Measurements from ENCODE around the gene SULF2. TPM values are rescaled to one million over a fixed set of nuclear protein-coding genes. Genes with fewer than 3 reads are reported as not detected.

SULF2 gene
- total RNA-seq, 2 experiments from 2014 or later = 0.68 to 1.2 TPM

- no peaks in the 10 kb centered on the region for H3K36me3 Mint-ChIP-seq
- no peak overlapping the region for H3K27ac Mint-ChIP-seq
- no peak for DNase-seq
- H3K27me3 Mint-ChIP-seq = peaks cover 2% of the 10 kb centered on the region
- no peak overlapping the region for H3K4me3 Mint-ChIP-seq
- no peaks in the 10 kb centered on the region for H3K9me3 Mint-ChIP-seq
- no peaks in the 10 kb centered on the region for H3K4me1 Mint-ChIP-seq
- POLR2A ChIA-PET = interaction anchor here (2.0 kb wide), 1 partner anchor 28 kb away, joined by 5 read pairs; no protein-coding TSS in a partner anchor
- no peak for ATAC-seq (ENCODE audit: low read depth)
These were observed 30.2 kb downstream of the SULF2 start for GRCh38 chr20:47754946-47755652.

DNA sequence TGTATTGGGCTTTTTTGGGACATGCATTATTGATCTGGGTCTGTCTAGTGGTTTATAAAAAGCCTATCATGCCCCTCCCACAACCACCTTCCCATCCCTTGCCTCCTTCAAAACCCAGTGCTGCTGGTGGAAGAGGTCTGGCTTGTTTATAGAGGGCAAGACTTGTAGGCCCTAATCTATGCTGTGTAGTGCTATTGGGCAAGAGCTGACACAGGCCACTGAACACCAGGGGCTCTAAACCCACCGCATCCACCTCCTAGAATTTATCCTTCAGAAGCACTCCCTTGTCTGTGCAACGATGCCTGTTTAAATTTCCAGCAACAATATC is 30.9 kb downstream of the SULF2 start:
- H3K36me3 Mint-ChIP-seq = no peaks in the 10 kb centered on the region
- no peak for DNase-seq
- H3K4me3 Mint-ChIP-seq = no peak overlapping the region
- H3K4me1 Mint-ChIP-seq = peaks cover under 1% of the 10 kb centered on the region
- H3K27ac Mint-ChIP-seq = no peak overlapping the region
- H3K27me3 Mint-ChIP-seq = no peaks in the 10 kb centered on the region
- H3K9me3 Mint-ChIP-seq = no peaks in the 10 kb centered on the region
- POLR2A ChIA-PET = no interaction called here
- ATAC-seq (ENCODE audit: low read depth) = no peak

DNA sequence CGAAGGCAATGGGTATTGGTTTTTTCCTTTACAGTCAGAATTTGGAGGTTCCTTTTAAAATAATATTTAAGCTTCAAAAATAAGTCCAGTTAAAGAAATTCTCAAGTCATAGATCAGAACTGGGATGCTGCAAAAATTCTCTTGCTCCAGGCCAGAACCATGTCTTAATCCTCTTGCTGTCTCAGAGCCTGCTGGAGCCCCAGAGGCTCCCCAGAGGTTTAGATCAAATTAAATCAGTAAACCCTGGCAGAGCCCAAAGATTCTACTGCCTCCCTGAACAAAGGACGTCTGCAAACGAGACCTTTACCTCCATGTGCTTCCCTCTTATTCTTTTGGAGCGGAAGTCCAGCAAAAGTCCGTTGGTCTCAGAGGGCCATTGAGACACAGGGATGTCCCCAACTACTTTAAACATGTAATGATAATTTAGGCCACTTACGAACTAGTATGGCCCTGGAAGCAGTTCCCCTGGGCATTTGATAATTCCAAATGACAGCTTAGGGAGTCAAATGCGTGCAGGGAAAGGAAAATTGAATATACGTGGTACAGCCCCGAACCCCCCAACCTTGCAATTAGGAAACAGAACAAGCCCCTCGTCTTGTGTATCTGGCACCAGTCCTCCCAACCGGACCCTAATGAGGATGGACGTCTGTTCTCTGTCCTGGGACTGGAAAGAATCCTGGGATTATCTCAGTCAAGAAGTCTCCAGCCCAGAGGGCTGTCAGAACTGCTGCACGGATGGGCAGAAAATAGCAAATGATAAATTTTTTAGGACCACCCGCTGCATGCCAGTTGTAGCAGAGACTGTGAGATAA is 31.5 kb downstream of the SULF2 start:
- H3K4me1 Mint-ChIP-seq = peaks cover 6% of the 10 kb centered on the region
- no peak overlapping the region for H3K4me3 Mint-ChIP-seq
- POLR2A ChIA-PET = no interaction called here
- no peak for ATAC-seq (ENCODE audit: low read depth)
- no peak overlapping the region for H3K27ac Mint-ChIP-seq
- H3K9me3 Mint-ChIP-seq = no peaks in the 10 kb centered on the region
- peaks cover 1% of the 10 kb centered on the region for H3K27me3 Mint-ChIP-seq
- no peaks in the 10 kb centered on the region for H3K36me3 Mint-ChIP-seq
- DNase-seq = no peak

DNA sequence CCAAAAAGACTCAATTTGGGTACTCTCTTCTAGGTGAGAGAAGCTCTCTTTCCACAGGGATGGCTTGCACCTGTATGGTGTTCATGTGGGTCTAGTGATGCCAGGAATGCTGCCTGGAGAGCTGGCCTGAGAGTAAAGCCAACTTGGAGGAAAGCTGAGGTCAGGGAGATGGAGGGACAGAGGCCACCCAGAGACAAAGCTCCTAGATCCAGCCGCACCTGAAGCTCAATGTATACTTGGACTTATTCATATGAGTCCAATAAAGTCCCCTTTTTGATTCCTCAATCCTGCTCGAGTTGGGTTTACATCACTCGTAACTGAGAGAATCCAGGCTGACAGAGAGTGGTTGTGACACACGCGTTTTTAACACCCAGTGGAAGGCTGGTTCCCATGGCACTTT is 33.8 kb downstream of the SULF2 start:
- H3K4me3 Mint-ChIP-seq = no peak overlapping the region
- POLR2A ChIA-PET = no interaction called here
- no peak for ATAC-seq (ENCODE audit: low read depth)
- no peaks in the 10 kb centered on the region for H3K9me3 Mint-ChIP-seq
- no peak for DNase-seq
- H3K36me3 Mint-ChIP-seq = no peaks in the 10 kb centered on the region
- peaks cover 2% of the 10 kb centered on the region for H3K27me3 Mint-ChIP-seq
- peaks cover 16% of the 10 kb centered on the region for H3K4me1 Mint-ChIP-seq
- H3K27ac Mint-ChIP-seq = no peak overlapping the region

- ATAC-seq (ENCODE audit: low read depth) (no peak), DNase-seq (no peak)
- peaks cover 2% of the 10 kb centered on the region for H3K27me3 Mint-ChIP-seq
- no peak overlapping the region for H3K4me3 Mint-ChIP-seq
- H3K4me1 Mint-ChIP-seq = peaks cover 16% of the 10 kb centered on the region
- H3K9me3 Mint-ChIP-seq = no peaks in the 10 kb centered on the region
- no peaks in the 10 kb centered on the region for H3K36me3 Mint-ChIP-seq
- H3K27ac Mint-ChIP-seq = no peak overlapping the region
- POLR2A ChIA-PET = no interaction called here
These were observed 35.9 kb downstream of the SULF2 start for GRCh38 chr20:47749339-47749738.

DNA sequence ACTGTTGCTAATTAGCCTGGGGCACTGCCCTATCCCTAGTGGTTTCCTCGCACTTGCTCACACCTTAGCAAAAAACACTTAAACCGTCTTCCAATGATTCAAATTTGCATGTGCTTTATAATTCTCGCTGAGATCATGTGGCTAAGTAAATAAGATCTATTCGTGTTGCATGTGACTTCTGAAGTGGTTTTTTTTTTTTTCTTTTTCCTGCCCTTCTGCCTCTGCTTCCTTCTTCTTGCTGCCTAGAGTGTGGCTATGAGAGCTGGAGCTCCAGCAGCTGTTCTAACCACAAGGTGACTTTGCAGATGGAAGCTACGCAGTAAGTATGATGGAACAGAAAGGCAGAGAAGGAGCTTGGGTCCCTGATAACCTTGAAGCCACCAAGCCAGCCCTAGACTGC is 36.5 kb downstream of the SULF2 start:
- ATAC-seq (ENCODE audit: low read depth) (peak; percentile 36), DNase-seq (no peak)
- Mint-ChIP-seq H3K27me3 (peaks cover 2% of the 10 kb centered on the region), H3K4me1 (peaks cover 16% of the 10 kb centered on the region), H3K4me3 (peak overlapping the region; percentile 49), H3K9me3 (no peaks in the 10 kb centered on the region), H3K27ac (peak overlapping the region; percentile 44), H3K36me3 (no peaks in the 10 kb centered on the region)
- POLR2A ChIA-PET = no interaction called here

GRCh38 chr20:47748069-47748468 is 37.2 kb downstream of the SULF2 start:
- Mint-ChIP-seq H3K27ac (no peak overlapping the region), H3K36me3 (no peaks in the 10 kb centered on the region), H3K9me3 (no peaks in the 10 kb centered on the region), H3K4me3 (no peak overlapping the region), H3K27me3 (peaks cover 2% of the 10 kb centered on the region), H3K4me1 (peaks cover 16% of the 10 kb centered on the region)
- DNase-seq (no peak), ATAC-seq (ENCODE audit: low read depth) (no peak)
- POLR2A ChIA-PET = no interaction called here

DNA sequence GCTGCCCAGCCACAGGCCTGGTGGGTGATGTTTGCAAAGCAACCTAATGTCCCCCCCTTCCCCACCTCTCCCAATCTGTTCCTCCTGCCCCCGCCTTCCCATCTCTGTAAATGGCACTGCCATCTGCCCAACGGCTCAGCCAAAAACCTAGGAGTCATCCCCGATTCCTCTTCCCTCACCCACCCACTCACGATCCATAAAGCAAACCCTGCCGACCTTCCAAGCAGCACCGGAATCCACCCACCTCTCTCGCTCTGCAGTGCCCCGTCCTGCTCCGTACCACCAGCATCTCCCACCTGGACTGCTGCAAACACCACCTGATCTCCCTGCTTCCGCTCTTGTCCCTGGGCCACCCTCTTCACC is 37.6 kb downstream of the SULF2 start:
- Mint-ChIP-seq H3K27ac (no peak overlapping the region), H3K36me3 (no peaks in the 10 kb centered on the region), H3K27me3 (peaks cover 2% of the 10 kb centered on the region), H3K4me3 (no peak overlapping the region), H3K4me1 (peaks cover 16% of the 10 kb centered on the region), H3K9me3 (no peaks in the 10 kb centered on the region)
- no peak for ATAC-seq (ENCODE audit: low read depth)
- no peak for DNase-seq
- POLR2A ChIA-PET = no interaction called here

- DNase-seq = no peak
- POLR2A ChIA-PET = interaction anchor here (1.5 kb wide), 1 partner anchor 17 kb away, joined by 4 read pairs; no protein-coding TSS in a partner anchor
- peaks cover 4% of the 10 kb centered on the region for H3K27me3 Mint-ChIP-seq
- H3K36me3 Mint-ChIP-seq = no peaks in the 10 kb centered on the region
- no peak for ATAC-seq (ENCODE audit: low read depth)
- no peaks in the 10 kb centered on the region for H3K9me3 Mint-ChIP-seq
- no peak overlapping the region for H3K4me3 Mint-ChIP-seq
- H3K4me1 Mint-ChIP-seq = peaks cover 16% of the 10 kb centered on the region
- H3K27ac Mint-ChIP-seq = no peak overlapping the region
These were observed 40.5 kb downstream of the SULF2 start for GRCh38 chr20:47744803-47745202.

DNA sequence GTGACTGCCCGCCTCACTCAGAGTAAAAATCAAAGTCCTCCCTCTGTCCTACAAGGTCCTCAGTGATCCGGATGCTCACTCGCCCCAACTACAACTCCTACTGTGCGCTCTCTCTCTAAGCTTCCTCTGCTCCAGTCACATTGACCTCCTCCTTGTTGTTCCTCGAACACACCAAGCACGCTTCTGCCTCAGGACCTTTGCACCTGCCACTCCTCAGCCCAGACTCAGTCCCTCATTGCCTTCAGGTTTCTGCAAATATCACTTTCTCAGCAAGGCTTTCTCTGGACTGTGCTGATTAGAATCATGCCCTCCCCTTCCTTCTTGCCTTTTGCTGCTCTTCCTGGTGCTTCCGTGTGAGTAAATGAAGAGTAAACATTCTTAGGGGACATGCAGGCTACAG is 41.6 kb downstream of the SULF2 start:
- no peak for ATAC-seq (ENCODE audit: low read depth)
- no peak overlapping the region for H3K27ac Mint-ChIP-seq
- peaks cover 2% of the 10 kb centered on the region for H3K27me3 Mint-ChIP-seq
- no peaks in the 10 kb centered on the region for H3K36me3 Mint-ChIP-seq
- H3K9me3 Mint-ChIP-seq = no peaks in the 10 kb centered on the region
- H3K4me3 Mint-ChIP-seq = no peak overlapping the region
- peaks cover 9% of the 10 kb centered on the region for H3K4me1 Mint-ChIP-seq
- POLR2A ChIA-PET = no interaction called here
- DNase-seq = no peak

DNA sequence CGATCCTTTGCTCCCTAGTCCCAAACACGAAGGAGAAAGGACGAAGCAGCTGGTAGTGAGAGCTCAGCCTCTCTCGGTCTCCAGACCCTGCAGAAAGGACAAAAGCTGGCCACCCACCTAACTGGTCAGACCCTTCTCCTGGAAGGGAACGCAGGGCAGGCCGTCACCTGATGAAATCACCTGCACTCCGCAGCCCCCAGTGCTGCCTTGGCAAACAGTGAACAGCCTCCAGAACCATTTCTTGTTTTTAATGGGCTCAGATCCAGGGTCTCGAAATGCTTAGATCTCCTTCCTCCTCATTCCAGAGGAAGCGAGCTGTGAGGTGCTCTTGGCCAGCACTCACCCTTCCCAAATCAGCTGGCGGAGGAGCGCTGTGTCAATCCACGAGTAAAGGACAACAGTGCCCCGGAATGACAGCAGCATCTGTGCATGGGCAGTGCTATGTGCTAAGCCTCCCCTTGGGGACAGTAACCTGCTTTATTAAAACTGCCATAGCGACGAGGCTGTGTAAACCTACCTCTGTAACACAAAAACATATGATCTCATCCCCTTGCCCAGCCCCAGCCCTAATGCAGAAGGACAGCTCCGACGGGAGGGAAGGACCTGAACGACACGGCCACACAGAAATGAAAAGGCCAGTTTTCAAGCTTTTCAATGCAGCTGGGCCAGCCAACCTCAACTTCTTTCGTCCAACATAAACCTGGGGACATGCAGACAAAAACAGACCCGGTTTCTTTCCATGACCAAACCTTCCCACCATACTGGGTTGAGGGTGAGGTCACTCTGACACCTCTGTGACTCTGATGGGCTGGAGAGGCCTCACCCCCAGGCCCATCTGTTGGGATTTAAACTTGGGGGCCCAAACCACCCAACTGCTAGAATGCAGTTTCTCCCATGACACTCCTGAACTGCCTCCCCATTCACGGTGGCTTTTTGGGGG is 43.3 kb downstream of the SULF2 start:
- ATAC-seq (ENCODE audit: low read depth) (no peak), DNase-seq (no peak)
- Mint-ChIP-seq H3K9me3 (no peaks in the 10 kb centered on the region), H3K36me3 (no peaks in the 10 kb centered on the region), H3K27ac (no peak overlapping the region), H3K4me1 (no peaks in the 10 kb centered on the region), H3K4me3 (no peak overlapping the region), H3K27me3 (peaks cover 2% of the 10 kb centered on the region)
- POLR2A ChIA-PET = no interaction called here

DNA sequence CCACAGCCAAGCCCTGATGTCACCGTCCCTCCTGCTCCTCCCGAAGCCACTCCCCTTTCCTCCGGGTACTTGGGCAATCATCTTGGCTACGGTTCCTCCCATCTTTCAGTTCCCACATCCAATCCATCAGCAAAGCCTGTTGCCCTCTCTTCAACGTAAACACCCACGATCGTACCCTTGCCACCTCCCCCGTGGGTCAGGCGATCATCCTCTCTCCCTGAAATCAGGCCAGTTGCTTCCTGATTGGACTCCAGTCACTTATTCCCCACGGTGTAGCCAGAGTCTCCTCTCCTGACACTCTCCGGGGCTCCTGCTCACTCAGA is 44.5 kb downstream of the SULF2 start:
- H3K4me3 Mint-ChIP-seq = no peak overlapping the region
- ATAC-seq (ENCODE audit: low read depth) (no peak), DNase-seq (no peak)
- H3K4me1 Mint-ChIP-seq = no peaks in the 10 kb centered on the region
- H3K27ac Mint-ChIP-seq = no peak overlapping the region
- H3K27me3 Mint-ChIP-seq = peaks cover 2% of the 10 kb centered on the region
- H3K36me3 Mint-ChIP-seq = no peaks in the 10 kb centered on the region
- H3K9me3 Mint-ChIP-seq = no peaks in the 10 kb centered on the region
- POLR2A ChIA-PET = interaction anchor here (1.3 kb wide), 1 partner anchor 13 kb away, joined by 5 read pairs; no protein-coding TSS in a partner anchor

DNA sequence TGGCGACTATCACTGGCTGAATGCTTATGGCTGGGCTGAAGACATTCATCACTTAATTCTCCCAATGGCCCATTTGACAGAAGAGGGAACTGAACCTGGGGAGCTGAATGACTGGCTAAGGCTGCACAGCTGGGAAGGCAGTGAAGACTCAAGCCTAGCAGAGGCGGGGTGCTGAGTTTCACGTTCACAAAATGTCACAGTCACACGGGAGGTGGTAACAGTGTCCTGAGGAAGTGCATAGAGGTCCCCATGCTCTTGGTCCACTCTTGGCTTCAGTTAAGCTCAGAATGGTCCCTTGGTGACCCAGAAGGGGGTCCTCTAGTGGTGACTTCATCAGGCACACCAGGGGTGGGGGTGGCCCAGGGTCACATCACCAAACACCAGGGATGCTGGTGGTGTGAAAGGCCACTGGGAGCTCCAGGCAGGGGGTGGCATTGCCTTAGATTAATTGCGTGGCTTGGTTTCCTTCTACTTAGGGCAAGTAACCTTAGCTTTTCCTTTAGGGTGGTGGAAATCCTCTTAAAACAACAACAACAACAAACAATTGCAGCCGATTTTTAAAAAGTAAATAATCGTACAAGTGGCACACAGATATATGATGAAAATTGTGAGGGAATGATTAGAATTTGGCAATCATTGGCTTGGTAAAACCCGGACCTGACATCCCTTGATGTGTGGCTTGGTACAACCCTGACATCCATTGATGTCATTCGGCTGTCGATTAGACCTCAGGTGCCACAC is 45.0 kb downstream of the SULF2 start:
- Mint-ChIP-seq H3K27me3 (peaks cover 2% of the 10 kb centered on the region), H3K36me3 (no peaks in the 10 kb centered on the region), H3K4me1 (no peaks in the 10 kb centered on the region), H3K9me3 (no peaks in the 10 kb centered on the region), H3K27ac (no peak overlapping the region), H3K4me3 (no peak overlapping the region)
- POLR2A ChIA-PET = interaction anchor here (1.3 kb wide), 1 partner anchor 13 kb away, joined by 5 read pairs; no protein-coding TSS in a partner anchor
- ATAC-seq (ENCODE audit: low read depth) = no peak
- no peak for DNase-seq

All from activated naive CD8-positive, alpha-beta T cell treated with anti-CD3 and anti-CD28 coated beads, Interleukin-2, amount 10 ng/mL, durations not matched to agents 7 days and 5 days (primary cell).